T-helper 1 cell (primary cell): Measurements from ENCODE around the gene MTTP.
"Not testable (repeated sequence)": the region's sequence is repeated elsewhere in the genome, so short reads cannot be mapped to it uniquely, and the experiment has no call there.

ENCODE experiments used
- DNase-seq, 5 donors: peaks; one replicate each; pipeline ENCODE4 v3.0.0-alpha.2; 2012 to 2020
- total RNA-seq, 4 donors: gene quantifications; one replicate each; lab custom pipeline; 2026; lab: John Stamatoyannopoulos, UW

Gene MTTP
- 0 to 0.30 (median 0.17) reads per million in 4 donors for total RNA-seq

DNA sequence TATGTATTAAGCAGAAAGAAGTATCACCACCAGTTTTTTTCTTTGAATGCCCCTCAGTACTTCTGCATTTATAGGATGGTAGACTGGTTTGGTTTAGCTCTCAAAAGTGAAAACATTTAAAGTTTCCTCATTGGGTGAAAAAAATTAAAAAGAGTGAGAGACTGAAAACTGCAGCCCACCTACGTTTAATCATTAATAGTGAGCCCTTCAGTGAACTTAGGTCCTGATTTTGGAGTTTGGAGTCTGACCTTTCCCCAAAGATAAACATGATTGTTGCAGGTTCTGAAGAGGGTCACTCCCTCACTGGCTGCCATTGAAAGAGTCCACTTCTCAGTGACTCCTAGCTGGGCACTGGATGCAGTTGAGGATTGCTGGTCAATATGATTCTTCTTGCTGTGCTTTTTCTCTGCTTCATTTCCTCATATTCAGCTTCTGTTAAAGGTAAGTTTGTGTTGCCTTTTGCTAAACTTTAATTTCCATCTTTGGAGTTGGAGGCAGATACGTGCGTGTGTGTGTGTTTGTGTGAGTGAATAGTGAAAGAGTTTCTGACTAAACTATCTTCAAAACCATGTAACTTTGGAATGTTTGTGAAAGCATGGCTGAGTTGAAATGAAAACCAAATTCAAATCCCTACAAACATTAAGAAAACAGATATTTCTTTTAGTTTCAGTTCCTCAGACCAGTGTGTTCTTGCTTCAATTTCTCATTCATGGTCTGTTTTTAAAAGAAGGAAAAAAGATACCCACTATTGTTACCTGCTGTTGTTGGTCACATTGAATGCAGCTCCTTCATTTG is at the start of gene MTTP:
Gene MTTP (plus strand): TSS at position 295 of the 795 bp plus-strand sequence. CDS start 86 bp downstream, at position 381.
- no peak for DNase-seq

DNA sequence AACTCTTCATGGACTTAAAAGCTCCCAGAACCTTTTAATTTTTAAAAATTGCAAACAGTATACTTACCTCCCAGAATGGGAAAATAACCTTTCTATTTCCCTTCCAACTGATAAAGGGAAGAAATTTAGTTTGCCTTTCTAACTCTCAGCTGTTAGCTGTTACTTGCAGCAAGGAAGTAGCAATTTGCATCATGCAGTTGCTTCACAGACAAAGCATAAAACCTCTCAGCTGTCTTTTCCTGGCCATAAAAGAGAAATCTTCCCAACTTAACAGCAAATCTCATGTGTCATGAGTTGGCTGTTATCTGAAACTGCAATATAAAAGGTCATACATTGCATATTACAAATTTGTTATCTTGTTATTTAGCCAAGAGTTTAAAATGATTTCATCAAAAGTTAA is 45.4 kb upstream of the MTTP start:
- no peak for DNase-seq

DNA sequence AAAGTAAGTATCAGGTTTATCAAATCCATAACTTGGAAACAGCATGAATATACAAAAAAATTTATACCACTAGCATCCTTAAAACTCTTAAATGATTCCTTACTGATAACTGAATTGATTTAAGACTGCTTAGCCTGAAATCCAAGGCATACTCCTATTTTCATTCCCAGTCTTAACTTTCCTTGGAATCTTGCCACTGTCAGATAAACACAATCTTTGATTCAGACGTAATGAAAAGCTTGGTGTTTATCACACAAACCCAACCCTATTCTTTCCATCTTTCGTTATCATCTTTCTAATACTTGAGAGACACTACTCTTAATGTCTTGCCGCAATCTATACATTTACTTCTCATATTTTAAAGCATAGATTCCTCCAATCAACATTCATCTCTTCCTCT is 44.7 kb upstream of the MTTP start:
- DNase-seq = no peak

DNA sequence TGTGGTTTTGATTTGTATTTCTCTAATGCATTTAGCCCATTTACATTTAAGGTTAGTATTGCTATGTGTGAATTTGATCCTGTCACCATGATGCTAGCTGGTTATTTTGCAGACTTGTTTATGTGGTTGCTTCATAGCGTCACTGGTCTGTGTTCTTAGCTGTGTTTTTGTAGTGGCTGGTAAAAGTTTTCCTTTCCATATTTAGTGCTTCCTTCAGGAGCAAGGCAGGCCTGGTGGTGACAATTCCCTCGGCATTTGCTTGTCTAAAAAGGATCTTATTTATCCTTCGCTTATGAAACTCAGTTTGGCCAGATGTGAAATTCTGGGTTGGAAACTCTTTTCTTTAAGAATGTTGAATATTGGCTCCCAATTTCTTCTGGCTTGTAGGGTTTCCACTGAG is 39.9 kb upstream of the MTTP start:
- not testable (repeated sequence) for DNase-seq

DNA sequence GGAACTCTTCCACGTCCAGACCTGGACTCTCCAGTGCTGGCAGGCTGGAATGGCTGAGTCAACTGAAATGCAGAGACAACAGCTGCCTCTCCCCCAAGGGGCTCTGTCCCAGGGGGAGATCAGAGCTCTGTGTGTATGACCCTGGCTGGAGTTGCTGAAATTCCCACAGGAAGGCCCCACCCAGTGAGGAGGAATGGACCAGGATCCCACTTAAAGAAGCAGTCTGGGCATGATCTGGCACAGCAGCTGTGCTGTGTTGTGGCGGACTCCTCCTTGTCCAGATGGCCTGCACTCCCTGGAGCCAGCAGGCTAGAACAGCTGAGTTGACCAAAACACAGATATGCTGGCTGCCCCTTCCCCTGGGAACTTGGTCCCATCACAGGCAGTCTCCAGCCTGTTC is 38.4 kb upstream of the MTTP start:
- no peak for DNase-seq

DNA sequence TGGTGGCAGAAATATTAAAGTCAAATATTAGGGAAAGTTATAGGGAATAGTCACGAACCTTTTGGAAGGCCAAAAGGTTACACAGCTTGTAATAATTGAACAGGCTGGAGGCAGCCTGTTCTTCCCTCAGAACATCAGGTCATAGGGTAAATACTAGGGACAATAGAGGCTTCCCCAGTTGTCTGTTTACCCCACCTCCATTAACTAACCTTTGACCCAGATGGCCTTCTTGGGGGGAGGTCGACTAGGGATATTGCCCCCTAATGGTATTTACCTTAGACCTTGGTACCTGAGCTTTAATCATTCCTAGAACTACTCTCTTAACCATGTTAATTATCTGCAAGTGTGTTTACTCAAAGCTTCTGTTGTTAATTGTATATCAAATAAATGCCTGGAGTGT is 37.8 kb upstream of the MTTP start:
- no peak for DNase-seq

DNA sequence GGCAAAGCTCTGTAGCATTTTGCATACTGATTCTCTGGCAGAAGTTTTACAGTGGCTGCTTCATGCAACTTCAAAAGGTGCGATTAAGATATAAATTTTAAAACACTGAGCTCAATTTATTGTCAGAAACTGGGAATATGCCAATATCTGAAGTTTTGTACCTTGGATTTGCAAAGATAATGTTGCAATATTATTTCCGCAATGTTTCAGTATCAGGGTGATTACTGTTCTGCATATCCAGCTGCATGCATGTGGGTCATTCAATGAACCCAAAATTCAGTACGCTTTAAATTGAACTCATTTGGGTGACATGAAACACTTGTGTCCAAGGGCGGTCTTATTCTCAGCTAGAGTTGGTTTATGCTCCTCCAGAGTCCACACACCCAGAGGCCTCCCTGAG is 37.0 kb upstream of the MTTP start:
- no peak for DNase-seq

DNA sequence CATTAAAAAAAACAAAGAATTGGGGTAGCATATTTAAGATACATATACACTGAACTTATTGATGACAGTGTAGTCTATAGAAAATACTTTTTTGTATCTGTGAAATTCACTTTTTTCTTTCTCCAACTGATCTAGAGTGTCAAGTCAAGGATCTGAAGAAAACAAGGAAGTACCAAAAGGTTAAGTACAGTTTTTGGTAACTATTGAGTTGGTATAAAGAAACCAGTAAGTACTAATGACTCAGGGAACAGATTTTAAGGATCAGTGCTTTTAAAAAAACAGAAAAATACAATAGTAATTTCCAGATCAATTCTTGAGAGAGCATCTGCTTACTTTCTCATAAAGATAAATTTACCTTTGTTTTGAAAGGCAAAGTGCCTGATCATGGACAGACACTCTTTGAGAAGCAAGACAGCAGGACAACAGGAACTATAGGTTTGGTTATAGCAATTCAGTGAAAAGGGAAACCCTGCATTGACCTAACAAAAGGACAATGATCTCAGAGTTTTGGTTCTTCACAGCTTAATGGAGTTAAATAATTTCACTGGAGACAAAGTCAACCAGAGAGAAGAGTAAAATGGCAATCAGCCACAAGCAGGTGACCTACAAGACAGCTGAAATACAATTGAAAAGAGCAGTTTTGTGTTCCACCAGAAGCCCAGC is 34.2 kb upstream of the MTTP start:
- DNase-seq = no peak

DNA sequence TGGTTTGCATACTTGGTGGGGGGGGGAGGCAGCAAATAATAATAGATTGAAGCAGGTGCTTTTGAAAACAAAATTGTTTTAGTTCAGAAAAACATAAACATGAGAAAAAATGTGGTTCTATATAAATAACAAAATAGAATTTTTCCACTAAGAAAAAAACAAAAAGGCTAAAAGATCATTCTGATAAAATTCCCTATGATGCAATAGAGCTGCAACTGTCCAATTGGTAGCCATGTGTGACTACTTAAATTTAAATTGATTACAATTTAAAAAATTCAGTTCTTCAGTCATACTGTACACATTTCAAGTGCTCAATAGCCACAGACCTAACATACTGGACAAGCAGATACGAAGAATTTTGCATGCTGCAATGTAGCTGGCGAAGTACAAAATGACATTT is 21.8 kb upstream of the MTTP start:
- no peak for DNase-seq

DNA sequence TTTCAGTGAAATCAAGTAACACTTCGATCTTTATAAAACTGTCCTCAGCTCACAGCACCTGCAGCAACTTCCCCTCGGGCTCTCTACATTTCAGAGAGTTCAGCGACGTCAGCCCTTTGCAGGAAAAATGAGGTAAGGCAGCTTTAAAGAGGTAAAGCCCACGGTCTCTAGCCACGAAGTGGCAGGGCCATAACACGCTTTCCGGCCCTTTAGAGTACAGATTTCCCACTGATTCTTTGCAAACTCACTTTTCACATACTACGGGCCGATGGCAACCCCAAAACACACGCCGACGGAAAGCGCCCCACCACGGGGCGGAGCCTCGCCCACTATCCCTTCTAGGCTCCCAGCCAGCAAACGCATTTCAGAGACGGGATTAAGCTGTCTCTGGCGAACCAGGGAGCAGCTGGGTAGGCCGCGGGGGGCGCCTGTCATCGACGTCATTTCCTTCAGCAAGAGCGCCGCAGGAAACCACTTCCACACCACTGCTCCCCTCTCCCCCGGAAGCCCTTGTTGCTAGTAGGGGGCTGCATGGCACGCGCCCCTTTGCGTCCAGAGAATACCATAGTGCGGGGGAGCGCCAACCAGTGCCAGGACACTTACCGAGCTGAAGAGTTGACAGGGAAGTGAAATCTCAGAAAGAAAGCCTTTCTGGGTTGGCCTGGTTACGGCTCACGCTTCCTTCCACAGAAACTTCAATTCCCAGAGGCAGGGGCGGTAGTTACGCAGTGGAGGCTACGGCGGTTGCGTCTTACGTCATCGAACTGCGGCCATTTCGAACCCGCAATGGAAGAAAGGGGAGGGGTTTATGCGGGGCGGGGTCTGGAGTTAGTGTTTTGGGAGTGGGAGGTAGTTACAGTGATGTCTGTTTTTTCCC is 11.1 kb upstream of the MTTP start, which contains the start of gene TRMT10A:
Gene TRMT10A (minus strand): TSS at position 730 of the 877 bp plus-strand sequence. CDS start 4,701 bp downstream, outside the sequence.
- DNase-seq = peak; percentile 89 to 97 (median 93)

DNA sequence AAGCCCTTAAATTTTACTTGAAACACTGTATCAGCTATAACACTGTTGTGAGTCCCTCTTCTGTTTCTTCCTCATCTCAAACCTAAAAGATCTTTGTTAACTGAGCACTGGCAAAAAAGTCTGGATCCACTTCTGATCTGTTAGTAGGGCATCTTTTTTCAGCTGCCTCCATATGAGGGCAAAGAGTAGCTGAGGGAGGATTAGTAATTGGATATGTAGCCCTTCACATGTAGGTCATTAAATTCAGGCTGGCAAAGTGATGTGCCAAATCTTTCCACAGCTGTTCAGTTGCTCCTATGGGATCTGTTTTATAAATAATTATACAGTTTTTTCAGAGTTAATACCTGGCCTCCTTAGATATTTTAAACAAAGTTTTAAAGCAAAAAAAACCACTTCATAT is 9.7 kb upstream of the MTTP start:
- DNase-seq = no peak

DNA sequence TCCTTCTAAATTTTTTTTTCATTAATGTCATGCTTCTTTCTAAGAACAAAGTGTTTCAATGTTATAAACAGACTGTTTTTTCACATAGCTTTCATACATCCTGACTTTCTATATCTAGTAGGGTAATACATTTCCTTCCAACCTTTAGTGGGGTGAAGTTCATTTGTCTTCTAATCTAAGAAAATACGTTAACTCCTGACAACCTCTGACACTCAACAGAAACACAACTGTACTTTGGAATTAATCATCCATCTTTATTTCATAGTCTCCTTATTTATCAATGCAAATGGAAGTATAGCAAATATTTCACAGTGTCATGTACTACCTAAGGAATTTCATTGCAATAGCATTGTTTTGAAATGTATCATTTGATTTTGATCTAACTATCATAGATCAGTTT is 2.7 kb upstream of the MTTP start:
- DNase-seq = no peak

DNA sequence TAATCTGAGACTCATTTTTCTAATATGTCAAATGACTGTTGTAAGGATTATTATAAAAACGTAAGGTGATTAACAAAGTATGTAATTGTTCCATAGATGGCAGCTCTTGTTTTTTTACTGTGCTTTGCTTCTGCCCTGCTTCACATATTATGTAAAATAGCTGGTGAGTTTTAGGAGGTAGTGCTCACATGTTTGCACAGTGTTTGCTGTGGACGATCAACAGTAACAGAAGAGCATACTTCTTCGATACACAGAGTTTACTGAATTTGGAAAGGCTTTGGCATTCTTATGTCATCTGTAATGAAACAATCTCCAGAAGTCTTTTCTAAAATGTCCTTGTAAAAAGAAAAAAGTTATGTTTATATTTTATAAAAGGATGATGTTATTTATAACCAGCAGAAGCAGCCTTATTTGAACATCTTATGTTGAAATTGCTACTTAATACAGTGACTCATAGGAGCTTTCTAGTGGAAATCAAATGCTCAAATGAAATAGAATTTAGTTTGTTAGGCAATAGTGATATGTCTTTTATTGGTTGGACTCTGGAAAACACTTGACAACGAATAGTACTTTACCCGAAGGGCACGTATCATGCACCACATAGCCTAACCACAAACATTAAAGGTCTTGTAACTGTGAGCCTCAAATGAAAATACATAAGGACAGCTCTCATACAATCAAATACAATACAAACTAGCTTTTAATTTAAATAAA is 1.9 kb upstream of the MTTP start:
- DNase-seq = no peak

DNA sequence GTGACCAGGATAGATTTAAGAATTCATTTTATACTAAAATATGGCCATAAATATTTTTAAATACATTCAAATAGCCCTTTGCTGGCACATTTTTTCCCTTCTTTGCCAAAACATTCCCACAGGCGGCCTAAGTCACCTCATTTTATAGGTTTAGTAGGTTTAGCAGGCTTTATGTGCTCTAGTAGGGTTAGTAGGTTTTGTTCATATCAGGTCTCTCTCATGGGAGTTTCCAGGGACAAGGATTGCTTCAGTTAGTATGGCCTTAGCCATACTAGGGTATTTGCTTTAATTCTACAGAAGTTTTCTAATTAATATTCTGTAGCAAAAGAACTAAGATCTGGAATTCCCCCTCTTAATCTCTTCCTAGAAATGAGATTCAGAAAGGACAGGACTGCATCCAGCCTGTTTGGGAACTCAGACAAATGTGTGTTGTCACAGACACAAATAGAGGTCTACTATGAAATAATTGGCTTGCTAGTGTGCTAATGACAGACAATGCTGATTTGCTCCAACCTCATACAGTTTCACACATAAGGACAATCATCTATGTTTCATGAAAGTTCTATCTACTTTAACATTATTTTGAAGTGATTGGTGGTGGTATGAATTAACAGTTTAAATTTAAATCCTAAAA is 772 bp upstream of the MTTP start:
- DNase-seq = no peak

DNA sequence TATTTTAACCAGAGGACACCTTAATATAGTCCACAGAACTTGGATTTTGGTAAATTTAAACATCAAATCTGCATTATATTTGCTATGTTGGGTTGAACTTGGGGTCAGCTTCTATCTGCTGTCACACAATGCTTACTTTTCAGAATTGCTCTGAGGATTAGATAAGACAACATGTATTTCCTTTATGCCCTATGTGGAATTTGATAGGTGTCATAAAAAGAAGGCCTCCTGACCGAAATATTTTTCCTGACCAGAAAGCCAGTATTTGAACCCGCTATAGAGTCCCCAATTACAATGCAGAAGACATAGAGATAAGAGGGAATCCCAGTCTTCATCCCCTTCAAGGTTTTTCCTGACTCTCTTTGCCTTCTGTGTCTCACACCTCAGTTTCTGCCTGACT is 4.1 kb downstream of the MTTP start:
- DNase-seq = no peak

DNA sequence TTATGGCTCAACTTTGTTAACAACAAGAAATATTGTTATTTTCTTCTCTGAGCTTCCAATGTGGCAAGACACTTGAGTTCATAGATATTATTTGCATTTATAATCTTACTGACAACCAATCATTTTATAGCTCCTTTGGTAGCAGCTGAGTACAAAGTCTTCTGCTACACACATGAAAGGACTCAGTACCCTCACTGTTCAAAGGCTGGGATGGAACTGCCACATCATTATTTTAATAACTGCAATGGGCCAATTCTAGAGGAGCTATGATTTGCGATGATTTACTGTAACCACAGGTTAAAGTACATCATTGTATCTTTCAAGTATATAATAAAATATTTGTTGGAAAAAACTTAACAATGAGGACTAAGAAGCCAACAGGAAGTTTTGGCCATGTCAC is 10.9 kb downstream of the MTTP start:
- DNase-seq = no peak

DNA sequence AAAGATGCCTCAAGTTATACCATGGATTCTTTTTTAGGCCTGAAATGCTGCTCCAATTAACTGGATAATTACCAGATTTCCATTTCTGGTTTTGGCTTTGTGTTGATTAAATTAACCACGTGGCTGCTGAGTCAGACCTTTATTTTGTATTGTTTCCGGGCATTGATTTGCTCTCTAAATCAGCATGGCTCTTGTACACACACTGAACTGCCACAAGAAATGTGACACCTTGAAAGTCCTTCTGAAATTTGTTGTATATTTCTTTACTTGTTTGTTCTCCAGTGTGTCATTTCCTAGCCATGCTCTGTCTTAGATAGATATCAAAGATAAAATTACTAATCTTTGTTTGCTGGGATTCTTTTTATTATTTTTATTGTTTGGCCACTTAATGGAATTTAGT is 11.7 kb downstream of the MTTP start:
- DNase-seq = no peak

DNA sequence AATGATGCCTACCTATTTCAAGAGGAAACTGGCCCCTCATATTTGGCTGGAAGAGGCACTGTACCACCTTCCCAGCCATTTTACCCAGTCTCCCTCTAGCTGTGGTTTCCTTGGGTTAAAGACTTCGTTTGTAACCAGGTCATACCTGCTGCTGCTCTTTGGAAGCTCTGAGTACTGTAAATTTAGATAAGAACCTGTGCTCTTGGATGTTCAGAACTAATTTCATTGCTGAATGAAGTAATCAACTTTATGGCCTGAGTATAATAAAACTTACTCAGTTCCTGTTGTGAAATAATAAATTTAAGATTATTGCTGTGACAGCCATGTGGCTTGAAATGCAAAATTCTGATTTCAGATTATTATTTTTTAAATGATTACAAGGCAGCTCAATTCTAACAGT is 12.2 kb downstream of the MTTP start:
- no peak for DNase-seq

DNA sequence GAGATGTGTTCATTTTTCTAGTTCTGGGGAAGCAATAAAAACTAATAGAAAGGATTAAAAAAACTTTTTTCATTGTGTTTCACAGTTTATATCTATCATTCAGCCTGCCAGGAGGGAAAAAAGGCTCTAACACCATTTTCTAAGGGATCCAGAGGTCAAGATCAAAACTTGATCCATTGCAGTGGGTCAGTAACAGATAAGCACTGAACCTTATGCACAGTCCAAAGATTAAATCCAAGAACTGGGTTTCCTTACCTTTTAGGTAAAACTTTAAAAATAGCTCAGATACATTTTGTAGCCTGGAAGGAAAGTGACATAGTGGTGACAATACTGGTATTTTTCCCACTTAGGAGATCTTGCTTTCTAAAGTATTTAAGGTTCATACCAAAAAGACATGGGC is 12.7 kb downstream of the MTTP start:
- DNase-seq = no peak

DNA sequence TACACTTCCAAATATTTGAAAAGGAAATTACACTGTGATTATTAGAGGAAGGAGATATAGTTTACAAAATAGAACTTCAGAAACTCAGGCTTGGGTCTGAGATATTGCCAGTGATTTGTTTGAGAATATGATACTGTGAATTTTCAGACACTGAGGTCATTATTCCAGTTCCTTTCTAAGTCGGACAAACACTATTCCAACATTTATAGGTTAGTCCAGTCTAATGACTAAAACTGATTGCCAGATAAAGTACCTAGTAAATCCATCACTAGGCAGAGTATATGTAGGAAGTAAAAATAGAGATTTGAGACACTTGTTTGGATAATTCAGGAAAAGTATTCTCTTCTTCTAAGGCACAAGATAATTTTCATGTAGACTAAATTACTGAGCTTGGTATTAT is 13.2 kb downstream of the MTTP start:
- DNase-seq = no peak

DNA sequence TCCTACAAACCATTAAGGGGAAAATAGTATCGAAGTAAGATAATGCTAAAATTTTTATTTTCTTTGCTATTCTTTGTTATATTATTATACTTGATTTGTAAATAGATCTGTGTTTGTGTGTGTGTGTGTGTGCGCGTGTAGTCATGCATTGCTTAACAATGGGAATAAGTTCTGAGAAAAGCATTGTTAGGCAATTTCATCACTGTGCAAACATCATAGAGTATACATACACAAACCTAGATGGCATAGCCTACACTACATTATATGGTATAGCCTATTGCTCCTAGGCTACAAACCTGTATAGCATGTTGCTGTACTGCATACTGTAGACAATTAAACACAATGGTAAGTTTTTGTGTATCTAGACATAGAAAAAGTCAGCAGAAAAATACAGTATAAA is 17.1 kb downstream of the MTTP start:
- DNase-seq = no peak
